ENCODE results near the gene USP34.

DNA sequence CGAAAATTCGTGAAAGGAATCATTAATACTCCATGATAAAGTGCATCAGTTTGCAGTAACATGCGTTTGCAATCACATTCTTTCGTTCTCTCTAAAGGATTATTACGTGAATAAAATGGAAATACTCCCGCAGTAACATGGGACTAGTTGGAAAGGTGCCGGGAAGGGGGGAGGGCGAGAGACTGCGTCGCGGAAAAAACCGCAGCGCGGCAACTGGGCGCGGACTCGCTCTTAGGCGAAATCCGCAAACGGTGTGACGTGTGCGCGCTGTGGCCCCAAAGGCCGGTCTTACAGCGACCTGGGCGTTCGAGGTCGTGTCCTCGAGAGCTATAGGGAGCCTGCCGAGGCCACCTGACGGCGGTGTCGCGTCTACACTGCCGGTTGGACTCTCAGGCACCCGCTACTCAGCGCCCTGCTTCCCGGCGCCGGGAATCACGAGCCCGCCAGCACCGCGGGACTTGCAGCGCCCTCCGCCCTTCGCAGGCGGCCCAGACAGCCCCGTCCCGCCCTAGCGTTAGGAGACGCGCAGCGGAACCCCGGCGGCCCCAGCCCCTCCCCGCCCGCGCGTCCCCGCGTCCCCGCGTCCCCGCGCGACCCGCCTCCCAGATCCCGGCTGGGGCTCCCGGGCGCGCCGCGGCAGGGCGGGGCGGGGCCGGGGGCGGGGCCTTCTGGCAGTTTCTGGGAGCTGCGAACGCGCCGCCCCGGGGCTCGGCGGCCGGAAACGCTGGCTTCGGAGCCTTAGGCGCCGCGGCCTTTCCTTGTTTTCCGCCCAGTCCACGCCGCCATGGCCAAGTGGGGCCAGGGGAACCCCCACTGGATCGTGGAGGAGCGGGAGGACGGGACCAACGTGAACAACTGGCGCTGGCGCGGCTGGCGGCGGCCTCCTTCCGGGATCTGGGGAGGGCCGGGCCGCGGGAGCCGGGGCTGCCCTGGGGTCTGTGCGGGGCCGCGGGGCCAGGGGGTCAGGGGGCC is 293.8 kb downstream of the USP34 start:
- no peak for TF ChIP-seq EZH2 (IDR thresholded peaks at IDR 0.05; ENCODE audit: low read length, missing control alignments)
- TF ChIP-seq CTCF (conservative IDR thresholded peaks at IDR 0.05 in 1 of 2, IDR thresholded peaks at IDR 0.05 in 1 of 2; ENCODE audit: low read depth in 1 of 2, low read length in 2 of 2) = no peak
